ENCODE data around the gene HIF1A. TPM values are rescaled to one million over a fixed set of nuclear protein-coding genes. Genes with fewer than 3 reads are reported as not detected.
A peak's percentile ranks its signal among the peaks of the same experiment; 100 is the strongest.

The HIF1A gene
- total RNA-seq, 1 donor from 2014 or later, result 114 TPM

GRCh38 chr14:61749867-61750266 lies 54.6 kb downstream of the HIF1A start:
- TF ChIP-seq CTCF (conservative IDR thresholded peaks at IDR 0.05), result no peak
- Mint-ChIP-seq H3K4me1 (ENCODE audit: unreplicated experiment) (no peaks in the 10 kb centered on the region), H3K36me3 (peaks cover 24% of the 10 kb centered on the region), H3K27ac (peak overlapping the region; percentile 69), H3K27me3 (no peaks in the 10 kb centered on the region), H3K9me3 (no peaks in the 10 kb centered on the region), H3K4me3 (peak overlapping the region; percentile 68)
- DNase-seq (ENCODE audit: extremely low spot score, unreplicated experiment), result no peak

GRCh38 chr14:61750708-61751474 lies 55.6 kb downstream of the HIF1A start:
- Mint-ChIP-seq H3K36me3 (peaks cover 16% of the 10 kb centered on the region), H3K27me3 (no peaks in the 10 kb centered on the region), H3K27ac (peak overlapping the region; percentile 93), H3K4me1 (ENCODE audit: unreplicated experiment) (no peaks in the 10 kb centered on the region), H3K4me3 (peak overlapping the region; percentile 86), H3K9me3 (no peaks in the 10 kb centered on the region)
- DNase-seq (ENCODE audit: extremely low spot score, unreplicated experiment), result no peak
- no peak for TF ChIP-seq CTCF (conservative IDR thresholded peaks at IDR 0.05)

GRCh38 chr14:61751475-61751989 lies 56.2 kb downstream of the HIF1A start:
- Mint-ChIP-seq H3K27ac (peak overlapping the region; percentile 11), H3K4me3 (peak overlapping the region; percentile 12), H3K27me3 (no peaks in the 10 kb centered on the region), H3K4me1 (ENCODE audit: unreplicated experiment) (no peaks in the 10 kb centered on the region), H3K36me3 (peaks cover 15% of the 10 kb centered on the region), H3K9me3 (no peaks in the 10 kb centered on the region)
- no peak for TF ChIP-seq CTCF (conservative IDR thresholded peaks at IDR 0.05)
- DNase-seq (ENCODE audit: extremely low spot score, unreplicated experiment), result no peak

GRCh38 chr14:61752626-61753025 lies 57.3 kb downstream of the HIF1A start:
- DNase-seq (ENCODE audit: extremely low spot score, unreplicated experiment), result no peak
- Mint-ChIP-seq H3K27ac (no peak overlapping the region), H3K4me1 (ENCODE audit: unreplicated experiment) (no peaks in the 10 kb centered on the region)

GRCh38 chr14:61753631-61754030 lies 58.3 kb downstream of the HIF1A start:
- Mint-ChIP-seq H3K9me3 (no peaks in the 10 kb centered on the region), H3K36me3 (peaks cover 4% of the 10 kb centered on the region), H3K4me1 (ENCODE audit: unreplicated experiment) (no peaks in the 10 kb centered on the region), H3K27ac (no peak overlapping the region), H3K4me3 (no peak overlapping the region), H3K27me3 (no peaks in the 10 kb centered on the region)
- TF ChIP-seq CTCF (conservative IDR thresholded peaks at IDR 0.05), result no peak
- DNase-seq (ENCODE audit: extremely low spot score, unreplicated experiment), result no peak

More at GRCh38 chr14:61752626-61753025, 57.3 kb downstream of the HIF1A start:
- Mint-ChIP-seq H3K27me3 (no peaks in the 10 kb centered on the region), H3K4me3 (no peak overlapping the region), H3K36me3 (peaks cover 7% of the 10 kb centered on the region), H3K9me3 (no peaks in the 10 kb centered on the region)
- no peak for TF ChIP-seq CTCF (conservative IDR thresholded peaks at IDR 0.05)

Data from type B pancreatic cell (in vitro differentiated cells).